NCI-H748 (cell line): Measurements from ENCODE around the gene ECEL1.

Experiments used
- DNase-seq: peaks from one replicate; lab custom pipeline; 2025; ENCODE audit not compliant: unreplicated experiment; lab: John Stamatoyannopoulos, UW

Gene ECEL1

DNA sequence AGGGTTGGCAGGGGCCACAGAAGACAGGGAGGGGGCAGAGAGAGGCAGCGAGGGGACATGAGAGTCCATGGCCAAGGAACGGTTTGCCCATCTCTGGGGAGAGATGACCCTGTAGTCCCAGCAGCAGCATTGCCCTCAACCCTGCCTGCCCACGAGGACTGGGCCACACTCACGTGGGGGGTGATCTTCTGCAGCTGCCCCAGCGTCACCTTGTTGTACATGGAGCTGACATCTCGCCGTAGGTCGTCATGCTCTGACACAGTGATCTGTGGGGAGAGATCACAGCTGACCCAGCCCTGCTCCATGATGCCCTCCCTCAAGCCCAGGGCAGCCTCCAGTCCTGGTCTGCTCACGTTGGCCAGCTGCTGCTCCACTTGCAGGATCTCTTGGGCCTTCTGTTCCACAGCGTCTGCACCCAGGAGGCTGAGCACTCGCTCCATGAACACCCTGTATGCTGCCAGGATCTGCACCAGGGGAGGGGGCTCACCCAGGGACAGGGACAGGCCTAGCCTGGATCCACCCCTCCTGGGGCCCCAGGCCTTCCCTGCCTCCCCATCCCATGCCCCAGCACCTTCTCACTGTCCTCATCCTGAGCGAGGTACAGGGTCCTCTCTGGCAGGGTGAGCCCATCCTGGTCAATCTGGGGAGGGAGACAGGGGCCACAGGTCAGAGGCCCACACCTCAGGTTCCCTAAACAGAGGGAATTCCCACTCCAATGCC lies 2.8 kb downstream of the ECEL1 start:
- DNase-seq = no peak

DNA sequence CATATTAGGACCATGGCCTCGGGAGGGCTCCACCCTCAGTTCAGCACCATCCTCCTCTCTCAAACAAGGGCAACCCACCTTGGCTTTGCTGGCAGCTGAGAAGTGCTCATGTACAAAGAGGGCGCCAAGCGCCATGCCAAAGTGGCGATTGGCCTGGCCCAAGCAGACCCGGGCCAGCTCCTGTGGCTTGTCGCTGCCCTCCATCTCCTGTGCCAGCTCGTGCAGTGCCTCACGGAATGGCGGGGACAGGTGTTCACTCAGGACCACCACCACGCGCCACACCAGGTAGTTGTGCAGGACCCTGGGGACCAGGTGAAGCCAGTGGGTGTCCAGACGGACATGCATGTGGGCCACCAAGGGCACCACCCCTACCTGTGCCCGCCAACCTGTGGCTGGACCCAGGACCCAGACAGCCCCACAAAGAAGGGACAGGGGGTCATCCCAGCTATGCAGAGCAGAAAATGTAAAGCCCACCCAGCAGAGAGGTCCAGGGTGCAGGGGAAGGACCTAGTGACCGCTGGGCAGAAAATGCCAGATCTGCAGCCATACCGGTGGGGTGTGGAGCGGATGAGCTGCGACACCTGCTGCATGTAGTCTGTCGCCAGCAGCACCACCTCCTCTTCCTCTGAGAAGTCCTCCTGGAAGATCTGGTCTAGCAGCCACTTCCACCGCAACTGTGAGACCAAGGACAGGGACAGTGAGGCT lies 3.6 kb downstream of the ECEL1 start:
- no peak for DNase-seq

DNA sequence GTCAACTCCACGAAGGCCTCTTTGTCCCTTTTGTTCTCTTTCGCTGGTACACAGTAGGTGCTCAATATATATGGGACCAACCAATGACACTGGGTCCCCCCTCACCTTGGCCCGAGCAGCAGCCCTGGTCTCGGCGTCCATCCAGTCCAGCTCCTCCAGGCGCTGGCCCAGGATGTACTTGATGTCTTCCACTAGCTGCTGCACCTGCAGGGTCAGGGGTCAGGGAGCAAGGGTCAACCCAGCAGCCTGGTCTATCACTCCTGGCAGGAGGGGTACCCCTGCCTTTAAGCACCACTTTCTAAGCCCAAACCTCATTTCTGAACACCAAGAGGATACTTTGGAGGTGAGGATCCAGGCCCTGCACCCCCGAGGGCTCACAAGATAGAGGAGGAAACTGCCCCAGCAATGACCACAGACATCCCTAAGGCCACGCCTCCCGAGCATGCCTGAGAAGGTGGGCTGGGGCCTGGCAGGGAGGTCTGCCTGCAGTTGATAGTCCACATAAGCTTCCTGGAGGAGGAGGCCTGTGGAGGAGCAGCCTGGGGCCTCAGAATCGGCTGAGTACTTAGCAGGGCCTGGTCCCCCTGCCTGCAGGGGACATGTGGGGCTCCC lies 4.2 kb downstream of the ECEL1 start:
- no peak for DNase-seq

DNA sequence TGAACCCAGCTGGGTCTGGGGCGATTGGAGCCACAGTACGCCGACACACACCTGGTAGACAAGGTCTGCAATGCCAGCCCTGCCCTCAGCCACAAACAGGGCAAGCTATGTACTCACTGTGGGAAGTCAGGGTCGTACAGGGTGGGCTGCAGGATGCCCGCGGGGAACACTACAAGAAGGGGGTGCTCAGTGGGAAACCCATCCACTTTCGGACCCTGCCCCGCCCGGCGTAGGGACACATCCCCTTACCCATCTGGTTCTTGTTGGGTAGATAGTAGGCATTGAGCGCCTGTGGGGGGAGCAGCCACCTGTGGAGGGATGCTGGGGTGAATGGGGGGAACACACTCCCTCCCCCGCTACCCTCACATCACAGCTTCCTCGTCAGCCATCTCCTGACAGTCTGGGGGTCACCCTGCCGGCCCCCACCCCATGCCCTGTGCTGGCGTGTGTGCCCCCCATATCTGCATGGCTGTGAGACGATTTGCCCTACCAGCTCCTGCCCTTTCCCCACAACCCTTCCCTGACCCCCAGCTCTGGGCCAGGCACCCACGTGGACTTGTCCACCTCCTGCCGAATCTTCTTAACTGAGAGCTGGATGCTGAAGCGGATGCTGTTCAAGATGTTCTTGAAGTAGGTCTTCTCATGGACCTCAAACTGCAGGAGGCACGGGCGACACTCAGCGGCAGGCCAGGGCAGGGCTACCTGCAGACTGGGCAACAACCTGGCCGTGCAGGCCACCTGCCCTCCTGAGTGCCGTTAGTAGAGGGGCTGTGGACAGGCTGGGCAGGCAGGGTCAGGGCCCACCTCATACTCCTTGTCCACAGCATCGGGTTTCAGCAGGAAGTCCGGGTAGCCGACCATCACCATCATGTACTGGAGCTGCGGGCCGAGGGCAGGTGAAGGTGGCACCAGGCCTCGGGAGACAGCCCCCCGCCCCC lies 5.1 kb downstream of the ECEL1 start:
- DNase-seq = no peak

DNA sequence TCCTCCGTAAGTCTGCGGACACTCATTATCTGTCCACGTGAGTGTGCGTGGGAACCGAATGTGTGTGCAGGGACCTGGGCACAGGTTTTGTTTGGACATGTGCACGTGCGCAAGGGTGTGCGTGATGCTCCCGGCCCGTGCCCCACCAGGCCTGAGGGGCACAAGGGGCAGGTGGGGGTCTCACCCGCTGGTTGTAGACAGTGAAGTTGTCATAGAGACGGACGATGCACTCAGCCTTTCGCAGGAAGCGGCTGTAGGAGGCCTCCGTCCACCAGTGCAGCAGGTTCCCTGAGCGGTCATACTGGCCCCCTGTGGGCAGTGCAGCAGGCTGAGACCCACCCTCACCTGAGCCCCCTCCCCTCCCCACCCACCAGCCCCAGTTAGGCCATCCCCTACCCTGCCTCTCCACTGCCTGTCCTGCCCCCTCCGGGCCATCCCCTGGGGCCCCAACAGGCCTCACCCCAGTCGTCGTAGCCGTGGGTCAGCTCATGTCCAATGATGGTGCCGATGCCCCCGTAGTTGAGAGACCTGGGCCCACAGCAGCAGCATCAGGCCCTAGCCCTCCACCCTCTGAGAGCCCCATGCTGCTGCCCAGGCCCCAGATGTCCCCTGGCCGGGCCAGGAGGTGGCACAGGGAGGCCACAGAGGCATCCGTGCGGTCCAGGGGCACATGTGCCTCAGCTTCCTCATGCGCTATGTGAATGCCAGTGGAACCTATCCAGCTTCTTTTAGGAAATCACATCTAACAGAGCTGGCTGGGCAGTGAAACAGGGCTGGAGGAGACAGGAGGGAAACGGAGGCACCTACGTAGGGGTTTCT lies 6.1 kb downstream of the ECEL1 start:
- no peak for DNase-seq

DNA sequence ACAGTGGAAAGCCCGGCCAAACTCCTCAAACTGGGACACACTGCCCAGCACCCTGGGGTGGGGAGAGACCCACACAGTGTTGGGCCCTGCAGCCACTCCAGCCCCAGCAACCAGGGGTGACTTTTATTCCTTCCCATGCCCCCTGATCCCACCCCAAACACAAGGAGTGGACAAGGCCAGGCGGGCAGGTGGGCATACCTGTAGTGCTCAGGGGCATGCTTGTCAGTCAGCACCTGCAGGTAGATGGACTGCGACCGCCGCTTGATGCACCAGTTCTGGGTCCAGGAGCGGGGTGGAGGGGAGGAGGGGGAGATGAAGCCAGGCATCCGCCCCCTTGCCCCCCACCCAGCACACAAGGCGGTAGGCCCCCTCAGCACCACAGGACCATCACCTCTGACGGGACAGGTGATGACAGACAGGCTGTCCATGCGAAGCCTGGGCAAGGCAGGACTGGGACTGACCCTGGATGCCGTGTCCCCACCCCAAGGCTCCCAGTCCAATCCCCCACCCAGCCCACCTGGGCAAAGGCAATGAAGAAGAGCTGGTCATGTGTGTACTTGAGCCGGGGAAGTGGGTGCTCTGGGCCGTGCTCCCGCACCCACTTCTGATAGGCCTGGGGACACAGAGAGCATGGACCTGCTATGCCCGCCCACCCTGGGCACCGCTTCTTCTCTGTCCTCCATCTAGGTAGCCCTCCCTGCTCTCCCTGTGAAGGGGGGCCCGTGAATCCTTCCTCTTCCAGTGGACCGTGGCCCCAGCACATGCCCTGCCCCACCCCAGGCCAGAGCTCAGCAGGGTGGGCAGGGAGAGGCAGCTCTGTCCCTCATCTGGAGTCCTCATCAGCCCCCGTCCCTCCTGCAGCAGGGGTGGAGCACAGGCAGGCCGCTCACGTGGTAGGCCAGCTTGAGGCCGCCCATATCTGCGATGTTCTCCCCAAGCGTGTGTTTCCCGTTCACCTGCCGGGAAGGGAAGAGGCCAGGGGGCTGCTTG lies 7.1 kb downstream of the ECEL1 start:
- DNase-seq = no peak

DNA sequence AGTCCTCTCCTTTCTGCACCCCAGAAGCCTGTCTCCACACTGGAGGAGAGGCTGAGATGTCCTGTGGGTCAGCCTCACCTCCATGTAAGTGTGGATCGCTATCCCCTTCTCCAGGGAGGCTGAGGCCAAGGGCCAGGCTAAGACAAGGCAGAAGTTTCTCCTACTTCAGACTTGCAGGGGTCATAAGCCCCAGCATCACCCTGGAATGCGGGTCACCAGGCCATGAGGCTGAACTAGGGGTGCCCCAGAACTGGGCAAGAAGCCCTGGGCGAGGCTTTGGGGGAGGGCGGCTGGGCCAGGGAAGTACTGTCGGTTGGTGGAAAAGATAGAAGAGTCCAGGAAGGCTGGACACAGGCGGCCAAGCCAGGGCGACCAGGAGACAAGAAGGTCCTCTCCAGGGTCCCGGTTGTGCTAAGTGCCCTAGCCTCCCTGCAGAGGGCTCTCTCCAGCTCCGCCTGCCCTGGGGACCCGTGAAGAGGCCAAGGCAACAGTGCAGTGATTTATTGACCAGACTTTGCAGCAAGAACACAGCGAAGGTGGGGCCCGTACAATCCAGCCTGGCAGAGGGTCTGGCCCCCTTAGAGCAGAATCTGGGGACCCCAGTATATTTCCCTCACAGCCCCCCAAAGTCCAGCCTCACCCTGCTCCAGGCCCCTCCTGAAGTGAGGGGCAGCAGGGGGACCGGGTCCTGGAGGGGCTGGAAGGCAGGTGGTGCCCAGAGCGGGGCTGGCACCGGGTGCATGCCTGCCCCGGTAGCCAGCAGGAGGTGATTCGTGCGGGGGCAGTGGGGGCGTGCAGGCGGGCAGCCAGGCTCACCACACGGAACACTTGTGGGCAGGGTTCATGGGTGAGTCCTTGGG lies 8.1 kb downstream of the ECEL1 start:
- DNase-seq = no peak

DNA sequence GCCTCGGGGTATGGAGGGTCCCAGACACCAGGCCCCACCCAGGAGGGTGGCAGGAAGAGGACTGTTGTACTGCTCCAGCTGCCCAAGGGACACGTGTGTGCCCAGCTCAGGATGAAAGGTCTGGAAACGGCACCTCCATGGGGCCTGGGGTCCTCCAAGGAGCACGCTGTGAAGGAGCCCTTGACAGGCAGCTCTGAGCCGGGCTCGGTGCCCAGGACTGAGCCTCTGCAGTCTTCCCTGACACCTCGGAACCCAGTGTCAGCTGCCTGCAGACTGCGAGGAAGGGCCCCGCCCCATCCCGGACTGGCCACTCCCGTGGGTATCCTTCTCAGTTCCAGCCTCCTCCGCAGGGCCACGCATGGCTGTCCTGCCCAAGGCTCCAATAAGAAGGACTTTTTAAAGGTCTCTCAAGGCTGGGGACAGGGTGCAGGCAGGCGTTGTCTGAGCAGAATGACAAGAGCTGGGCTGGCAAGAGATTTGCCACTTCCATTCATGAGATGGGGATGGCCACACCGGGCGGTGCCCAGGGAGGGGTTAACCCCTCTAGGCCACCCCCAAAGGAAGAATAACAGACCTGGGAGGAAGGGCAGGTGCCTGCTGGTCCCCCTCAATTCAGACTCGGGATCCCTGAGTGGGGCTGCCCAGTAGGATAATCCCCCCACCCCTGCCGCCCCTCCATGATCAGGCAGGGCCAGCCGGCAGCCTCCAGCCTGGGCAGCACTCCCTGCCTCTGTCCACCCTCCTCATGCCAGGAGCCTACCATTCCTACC lies 8.9 kb downstream of the ECEL1 start:
- no peak for DNase-seq

DNA sequence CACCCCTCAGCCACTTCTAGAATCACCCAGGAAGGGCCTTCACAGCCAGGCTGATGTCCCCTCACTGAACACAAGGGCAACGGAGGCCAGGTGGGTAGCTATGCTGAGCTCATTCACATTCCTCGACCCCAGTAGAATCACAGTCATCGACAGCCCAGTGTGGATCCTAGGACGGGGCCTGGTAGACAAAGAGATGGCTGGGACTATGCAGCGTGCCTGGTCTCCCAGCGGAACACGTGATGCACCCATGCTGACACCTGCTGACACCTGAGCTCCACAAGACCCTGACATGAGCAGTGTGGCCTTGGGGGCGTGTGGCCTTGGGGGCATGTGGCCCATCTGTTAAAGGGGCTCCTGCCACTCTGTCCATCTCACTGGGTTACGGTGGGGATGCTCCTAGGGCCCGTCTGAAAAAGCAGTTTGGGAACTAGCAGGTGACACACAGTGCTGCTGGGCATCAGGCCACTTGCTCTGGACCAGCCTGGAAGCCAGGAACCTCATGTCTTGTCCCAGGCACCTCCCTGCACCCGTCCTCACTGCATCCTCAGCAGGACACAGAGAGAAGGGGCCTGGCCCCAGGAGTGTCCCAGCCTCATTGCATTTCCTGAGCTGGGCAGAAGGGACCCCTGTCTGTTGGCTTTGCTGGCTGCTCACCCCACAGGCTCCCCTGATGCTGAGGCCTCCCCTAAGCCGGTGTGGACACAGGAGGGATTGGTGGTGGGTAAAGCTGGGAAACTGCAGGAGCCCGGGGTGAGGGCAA lies 9.7 kb downstream of the ECEL1 start:
- DNase-seq = no peak

DNA sequence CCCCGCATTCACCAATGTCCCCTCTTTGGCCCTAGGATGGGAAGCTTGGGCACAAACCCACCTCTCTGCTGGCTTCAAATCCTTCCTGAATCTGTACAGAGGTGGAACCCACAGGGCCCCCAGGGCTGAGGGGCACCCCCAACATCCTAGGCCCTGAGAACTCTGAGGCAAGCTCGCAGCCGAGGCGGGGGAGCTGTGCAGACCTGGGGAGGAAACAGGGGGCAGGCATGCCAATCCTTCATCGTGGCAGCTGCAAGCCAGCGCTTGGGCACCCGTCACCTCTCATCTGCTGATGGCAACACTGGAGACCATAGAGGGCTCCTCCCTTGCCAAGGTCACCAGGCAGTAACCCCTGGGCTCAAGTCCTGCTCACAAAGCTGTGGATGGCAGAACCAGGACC lies 10.8 kb downstream of the ECEL1 start:
- no peak for DNase-seq

DNA sequence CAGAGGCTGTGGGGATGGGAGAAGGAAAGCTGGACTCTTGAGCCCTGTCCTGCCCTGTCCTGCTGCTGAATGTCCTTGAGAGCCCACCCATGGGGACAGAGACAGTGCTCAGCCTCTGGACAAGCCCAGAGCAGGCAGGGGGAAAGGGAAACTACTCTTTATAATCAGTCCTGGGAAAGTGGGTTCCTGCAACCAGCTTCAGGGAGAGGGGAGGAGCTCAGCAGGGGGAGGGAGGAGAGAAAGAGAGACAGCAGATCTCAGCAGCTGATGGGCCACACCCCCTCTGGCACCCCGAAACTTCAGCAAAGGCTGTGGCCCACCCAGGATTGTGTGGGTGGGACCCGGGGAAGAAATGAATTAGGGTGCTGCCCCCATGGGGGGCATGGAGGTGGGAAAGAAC lies 11.6 kb downstream of the ECEL1 start:
- no peak for DNase-seq

DNA sequence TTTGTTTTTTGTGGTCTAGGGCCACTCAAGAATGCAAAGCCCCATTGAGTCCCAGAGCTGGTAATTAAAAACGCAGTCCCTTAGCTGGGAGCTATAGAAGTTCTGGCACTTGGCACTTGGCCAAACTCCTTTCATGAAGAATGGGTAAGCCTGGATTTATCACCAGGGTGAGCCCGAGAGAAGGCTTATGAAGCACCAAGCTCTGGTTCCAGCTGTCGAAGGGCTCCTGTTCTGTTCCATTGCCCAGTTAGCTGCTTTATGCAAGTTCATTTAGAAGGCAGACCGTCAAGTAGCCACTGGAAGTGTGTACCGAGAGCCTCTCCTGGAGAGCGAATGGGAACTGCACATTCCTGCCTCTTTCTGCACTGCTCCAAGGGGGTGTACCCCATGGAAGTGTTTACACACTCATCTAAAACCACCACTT lies 14.2 kb downstream of the ECEL1 start:
- peak; percentile 83 for DNase-seq

DNA sequence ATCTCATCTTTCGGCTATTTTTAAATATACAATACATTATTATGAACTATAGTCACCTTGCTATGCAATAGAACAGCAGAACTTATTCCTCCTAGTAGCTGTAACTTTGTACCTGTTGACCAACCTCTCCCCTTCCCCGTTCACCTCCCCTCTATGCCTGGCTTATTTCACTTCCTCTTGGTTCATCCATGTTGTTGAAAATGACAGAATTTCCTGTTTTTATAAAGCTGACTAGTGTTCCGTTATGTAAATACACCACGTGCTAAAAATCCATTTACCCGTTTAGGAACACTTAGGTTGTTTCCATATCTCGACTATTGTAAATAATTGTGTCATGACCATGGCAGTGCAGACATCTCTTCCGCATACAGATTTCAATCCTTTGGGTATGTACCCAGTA lies 21.4 kb downstream of the ECEL1 start:
- DNase-seq = no peak

DNA sequence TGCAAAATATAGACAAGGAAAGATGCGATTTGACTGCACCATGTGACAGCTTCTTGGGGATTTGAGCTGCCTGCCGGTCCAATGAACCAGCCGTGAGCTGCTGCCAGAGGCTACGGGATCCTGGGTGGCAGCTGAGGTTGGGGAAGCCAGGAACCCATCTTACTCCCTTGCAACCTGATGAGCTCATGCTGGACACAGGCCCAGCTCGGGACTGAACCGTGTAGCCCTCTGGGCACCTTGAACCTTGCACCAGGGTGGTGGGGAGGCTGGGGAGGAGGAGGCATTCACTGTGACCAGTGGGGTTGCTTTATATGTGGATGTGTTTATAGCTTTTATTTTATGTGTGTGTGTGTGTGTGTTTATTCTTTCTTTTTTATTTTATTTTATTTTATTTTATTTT lies 22.6 kb downstream of the ECEL1 start:
- no peak for DNase-seq

DNA sequence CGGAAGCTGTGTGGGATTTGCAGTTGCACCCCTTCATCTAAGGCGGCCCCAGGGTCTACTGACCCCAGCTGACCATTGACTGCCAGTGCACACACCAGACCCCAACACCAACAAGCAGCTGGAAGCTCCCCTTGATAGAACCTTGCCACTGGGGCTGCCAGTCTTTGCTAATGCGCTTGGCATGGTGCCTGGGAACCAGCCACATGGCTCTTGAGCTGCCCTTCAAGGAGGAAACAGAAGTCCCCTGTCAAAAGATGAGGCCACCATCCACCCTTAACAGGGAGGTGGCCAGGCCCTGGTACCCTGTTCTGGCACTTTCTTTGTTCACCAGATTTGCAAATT lies 23.1 kb downstream of the ECEL1 start:
- DNase-seq = no peak

DNA sequence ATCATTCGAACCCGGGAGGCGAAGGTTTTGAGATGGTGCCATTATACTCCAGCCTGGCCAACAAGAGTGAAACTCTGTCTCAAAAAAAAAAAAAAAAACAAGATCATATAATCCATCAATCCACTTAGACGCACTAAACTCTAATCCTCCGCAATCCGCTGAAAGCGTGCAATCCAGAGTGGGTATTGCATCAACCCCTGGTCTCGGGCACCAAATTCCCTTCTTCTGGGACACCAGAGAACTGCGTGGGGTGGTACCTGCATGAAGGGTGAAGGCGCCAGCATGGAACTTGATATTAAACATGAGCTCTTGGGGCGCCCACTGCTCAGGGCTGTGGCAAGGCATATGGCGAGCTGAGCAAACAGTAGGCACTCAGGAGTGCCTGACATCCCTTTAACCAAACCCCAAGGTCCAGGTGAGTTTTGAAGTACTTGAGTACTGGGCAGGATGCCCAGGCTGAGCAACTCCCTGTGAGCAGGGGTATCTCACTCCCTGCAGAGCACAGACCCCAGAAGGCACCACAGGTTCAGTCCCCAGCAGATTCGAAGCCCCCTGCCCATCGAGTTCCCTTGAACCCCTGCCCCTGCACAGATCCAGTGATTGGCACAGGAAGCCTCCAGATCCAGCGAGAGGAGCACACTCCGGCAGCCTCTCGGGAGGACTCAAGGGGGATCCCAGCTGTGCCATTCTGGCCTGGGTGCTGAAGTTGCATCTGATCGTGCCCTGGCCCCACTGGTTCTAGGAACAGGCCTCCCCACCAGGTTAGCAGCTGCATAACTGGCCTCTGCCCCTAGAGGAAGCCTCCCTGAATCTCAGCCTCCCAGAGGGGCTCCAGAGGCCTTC lies 23.7 kb downstream of the ECEL1 start:
- no peak for DNase-seq
